HUDEP-2 (cell line): ENCODE measurements around the gene PKP2.
"Not testable (repeated sequence)": the region's sequence is repeated elsewhere in the genome, so short reads cannot be mapped to it uniquely, and the experiment has no call there.

ENCODE experiments used
- DNase-seq, 76 experiments: peaks; one replicate each; lab custom pipeline; 2025; ENCODE audit not compliant: unreplicated experiment in 76 of 76; lab: John Stamatoyannopoulos, UW

PKP2 gene

DNA sequence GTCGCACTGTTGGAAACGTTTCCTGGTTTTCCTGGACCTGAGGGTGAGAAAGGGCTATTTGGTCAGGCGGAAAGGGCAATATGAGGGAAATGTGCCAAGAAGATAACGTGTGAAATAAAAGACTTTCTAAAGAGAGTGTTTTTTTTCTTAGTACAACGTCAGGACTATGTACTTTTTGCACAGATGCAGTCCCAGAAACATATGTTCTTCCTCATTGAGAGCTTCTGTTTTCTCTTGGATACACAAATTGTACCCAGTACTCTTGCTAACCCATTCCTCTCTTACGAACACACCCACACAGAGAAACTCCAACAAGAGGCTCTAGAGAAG lies 669 bp upstream of the PKP2 start:
- no peak for DNase-seq

DNA sequence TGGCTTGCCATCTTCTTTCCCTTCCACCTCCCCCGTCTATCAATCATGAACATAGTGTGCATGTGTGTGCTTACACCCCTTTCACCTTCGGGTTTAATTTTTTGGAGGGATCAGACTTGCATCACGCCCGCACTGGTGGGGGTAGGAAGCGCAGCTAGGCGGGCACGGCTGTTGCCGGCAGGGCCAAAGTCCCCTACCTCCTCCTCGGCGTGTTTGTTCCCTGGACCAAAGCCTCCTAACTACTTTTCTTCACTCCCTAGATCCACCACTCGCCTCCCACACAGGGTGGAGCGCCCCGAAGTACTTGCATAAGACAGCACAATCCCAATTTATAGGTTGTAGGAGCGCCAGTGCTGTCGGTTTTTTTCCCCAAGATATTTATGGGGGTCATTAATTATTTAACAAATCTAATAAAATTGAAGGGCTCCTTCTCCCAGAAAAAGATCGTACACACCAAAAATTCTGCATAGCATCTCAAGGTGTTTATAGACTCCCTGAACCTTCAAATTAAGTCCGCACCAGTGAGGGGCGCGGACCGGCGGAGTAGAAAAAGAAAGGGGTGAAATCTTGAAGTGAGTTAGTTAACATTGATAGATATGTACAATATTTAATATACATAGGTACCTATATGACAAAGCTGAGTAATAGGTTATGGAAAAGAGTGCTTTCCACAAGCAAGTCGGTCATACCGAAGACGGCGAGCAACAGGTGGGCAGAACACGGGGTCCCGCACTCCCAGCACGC lies 717 bp downstream of the PKP2 start:
- DNase-seq = no peak

DNA sequence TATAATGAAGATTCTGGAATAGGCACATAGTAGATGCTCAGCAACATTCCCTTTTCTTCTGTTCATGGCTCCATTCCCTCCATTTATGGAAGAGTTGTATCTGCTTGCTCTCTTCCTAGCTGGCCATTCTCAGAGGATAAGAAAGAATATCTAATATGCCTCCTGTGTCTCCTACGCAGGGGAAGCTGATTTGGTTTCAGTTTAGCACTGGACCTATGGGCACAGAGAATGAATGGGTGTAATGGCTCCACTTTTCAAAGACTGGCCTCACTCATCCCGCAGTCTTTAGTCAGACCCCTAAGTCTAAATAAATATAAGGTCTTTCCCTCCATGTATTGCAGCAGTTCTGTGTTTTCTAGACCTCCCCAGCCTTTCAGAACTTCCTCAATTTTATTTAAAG lies 2.0 kb downstream of the PKP2 start:
- DNase-seq = no peak

DNA sequence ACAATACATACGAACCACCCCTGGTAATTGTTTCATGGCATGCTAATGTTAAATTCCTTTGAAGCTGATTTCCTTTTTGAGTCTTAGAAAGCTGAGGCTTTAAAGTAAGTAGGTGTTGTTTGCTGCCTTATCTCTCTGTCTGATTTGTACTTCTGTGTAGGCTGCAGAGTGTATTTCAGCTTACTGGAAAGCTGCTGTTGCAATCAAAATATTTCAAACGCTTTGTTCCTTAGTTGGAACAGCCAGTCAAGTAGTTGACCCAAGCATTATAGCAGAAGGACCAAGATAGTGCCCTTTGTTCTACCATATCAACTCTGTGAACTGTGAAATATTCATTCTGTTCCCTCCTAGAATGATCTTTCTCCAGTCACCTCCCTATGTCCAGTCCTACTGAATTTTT lies 3.1 kb downstream of the PKP2 start:
- no peak for DNase-seq

DNA sequence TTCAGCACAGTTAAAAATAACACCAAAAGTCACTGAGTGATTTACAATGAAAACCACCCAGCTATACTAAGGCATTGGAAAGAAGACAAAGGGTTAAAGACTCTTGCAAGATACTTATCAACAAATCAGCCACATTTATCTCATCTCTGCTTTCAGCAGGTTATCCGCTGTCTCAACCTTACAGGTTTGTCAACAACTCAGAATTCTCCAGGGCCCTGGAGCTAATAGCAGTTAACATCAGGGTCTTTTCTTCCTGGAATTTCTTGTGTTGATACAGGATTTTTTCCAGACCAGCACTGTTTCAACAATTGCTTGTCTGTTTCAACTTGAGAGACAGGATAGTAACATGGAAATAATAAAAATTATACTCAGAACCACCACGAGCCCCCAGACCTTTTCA lies 3.5 kb downstream of the PKP2 start:
- no peak for DNase-seq

DNA sequence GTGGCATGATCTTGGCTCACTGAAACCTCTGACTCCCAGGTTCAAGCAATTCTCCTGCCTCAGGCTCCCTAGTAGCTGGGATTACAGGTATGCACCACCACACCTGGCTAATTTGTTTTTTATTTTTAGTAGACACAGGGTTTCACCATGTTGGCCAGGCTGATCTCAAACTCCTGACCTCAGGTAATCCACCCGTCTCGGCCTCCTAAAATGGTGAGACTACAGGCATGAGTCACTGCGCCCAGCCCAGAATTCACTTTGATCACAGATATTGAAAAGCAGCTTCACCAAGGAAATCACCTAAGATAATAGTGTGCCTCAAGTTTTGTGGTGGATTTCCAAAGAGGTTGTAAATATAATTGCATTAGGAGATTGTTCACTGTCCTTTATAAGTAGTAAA lies 4.2 kb downstream of the PKP2 start:
- DNase-seq = not testable (repeated sequence)

DNA sequence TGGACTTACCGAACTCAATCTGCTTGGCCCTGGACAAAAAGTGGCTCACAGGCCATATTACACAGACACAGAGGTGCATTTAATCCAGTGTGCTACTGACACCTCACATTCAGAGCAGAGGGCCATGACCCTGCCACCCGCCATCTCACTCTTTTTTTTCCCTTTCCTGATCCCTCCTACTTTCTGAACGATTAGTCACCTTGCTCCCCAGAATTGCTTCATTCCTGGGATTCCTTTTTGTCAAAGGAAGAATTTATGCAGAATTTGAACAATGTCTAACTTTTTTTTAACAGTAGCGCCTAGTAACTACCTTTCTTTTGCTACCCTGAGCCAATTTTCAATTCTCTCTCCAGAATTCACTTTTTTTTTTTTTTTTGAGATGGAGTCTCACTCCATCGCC lies 4.6 kb downstream of the PKP2 start:
- DNase-seq = no peak

DNA sequence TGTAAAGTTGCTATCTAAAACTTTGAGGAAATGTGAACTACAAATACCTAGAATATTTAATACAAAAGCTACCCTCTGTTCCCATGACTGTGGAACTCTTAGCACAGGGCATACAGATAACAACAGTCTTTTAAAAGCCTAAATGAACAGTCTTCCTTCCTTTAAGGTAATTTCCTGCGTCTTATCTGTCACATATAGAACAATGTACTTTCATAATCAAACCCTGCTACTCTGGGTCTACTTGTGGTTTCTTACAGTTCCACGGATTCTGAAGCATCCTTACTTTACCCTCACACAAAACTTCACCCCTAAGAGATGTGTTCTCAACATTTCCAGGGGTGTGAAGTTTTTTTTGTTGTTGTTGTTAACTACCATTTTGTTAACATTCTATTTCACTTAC lies 5.1 kb downstream of the PKP2 start:
- DNase-seq = no peak

DNA sequence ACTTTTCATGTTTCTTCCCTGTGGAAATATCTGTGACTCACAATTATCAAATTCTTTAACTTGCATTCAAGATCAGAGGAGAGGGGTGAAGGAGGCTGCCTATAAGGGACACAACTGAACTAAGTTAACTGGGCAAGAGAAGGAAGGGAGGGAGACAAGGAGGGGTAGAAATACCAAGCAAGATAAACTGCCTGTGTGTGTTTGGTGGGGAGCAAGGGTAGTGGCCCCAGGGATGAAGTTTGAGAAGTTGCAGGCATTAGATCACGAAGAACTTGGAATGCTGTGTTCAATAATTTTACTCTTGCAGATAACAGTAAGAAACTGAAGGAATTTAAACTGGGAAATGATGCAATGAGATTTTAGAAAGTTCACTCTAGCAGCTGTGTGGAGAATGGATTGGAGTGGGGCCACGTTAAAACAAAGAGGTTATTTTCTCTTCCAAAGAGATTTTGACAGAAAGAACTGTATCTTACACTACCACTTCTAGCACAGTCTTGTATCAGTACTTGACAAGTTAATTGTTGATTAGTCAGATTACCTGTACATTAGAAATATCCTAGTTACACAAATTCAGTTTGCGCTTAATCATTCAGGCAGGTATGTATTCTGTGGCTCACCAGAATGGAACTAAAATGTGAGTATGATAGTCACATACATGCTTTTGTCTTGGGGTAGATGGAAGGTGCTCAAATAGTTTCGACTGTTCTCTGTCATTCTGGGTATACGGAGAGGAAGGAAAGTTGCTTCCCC lies 7.4 kb downstream of the PKP2 start:
- DNase-seq = no peak

DNA sequence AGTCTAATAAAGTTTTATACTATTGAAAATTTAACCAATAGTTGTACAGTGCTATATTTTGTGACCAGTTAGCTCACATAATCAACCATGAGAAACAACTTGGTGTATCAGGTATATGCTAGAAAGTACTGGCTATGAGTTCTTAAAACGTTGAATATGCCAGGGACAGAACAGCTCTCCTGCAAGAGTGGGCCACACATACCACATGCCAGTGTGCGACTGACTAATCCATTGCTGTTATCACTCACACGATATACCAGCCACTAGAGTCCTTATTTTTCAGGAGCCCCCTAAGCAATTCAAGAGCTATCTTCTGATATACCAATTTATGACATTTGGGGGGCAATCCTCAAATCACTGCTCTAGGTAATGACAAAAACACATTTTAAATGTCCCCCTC lies 9.5 kb downstream of the PKP2 start:
- no peak for DNase-seq

DNA sequence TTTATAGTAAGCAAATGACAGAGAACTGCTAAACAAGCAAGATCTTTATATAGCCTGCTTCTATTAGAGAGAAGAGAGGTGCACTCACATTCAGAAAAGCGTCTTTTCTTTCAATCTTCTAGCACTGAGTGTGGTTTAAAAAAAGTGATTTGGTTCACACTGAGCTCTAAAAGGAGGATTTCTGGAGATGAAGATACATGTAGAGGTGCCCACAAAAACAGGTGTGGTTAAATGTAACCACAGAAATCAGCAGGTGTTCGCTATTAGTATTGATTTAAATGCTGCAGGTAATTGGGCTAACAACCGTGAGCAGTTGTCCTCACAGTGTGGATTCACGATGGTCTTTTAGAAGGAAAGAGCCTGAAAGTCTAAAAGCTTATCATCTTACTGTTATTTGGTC lies 10.7 kb downstream of the PKP2 start:
- DNase-seq = no peak

DNA sequence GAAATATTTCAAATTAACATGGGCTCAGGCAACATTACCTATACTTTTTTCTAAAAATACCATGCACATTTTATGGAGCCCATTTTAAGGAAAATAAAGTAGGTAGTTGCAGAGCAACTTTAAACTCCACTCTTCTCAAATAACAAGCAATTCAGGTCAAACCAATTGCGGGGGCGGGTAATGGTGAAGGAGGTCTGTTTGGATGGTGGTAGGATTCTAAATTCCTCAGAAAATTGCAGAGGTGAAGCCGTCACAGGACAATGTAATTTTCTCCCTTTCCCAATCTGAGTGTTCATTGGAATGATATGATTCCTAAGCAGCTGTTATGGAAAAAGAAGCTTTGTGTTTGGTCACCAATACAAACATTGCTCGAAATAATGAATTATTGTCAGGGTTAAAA lies 11.6 kb downstream of the PKP2 start:
- no peak for DNase-seq

DNA sequence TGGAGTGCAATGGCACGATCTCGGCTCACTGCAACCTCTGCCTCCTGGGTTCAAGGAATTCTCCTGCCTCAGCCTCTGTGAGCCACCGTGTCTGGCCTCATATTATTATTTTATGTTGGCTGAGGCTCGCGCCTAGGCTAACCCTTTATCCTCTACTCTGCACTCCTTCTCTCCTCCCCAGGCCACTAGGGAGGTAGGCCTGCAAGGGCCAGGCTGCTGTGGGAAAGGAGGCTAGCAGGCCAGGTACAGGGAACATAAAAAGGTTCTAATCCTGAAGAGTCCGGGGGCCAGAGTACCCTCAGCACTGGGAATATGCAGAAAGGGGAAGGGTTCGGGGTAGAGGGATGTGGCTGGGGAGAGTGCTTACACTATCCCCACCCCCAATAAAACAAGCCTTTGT lies 14.9 kb downstream of the PKP2 start:
- no peak for DNase-seq

DNA sequence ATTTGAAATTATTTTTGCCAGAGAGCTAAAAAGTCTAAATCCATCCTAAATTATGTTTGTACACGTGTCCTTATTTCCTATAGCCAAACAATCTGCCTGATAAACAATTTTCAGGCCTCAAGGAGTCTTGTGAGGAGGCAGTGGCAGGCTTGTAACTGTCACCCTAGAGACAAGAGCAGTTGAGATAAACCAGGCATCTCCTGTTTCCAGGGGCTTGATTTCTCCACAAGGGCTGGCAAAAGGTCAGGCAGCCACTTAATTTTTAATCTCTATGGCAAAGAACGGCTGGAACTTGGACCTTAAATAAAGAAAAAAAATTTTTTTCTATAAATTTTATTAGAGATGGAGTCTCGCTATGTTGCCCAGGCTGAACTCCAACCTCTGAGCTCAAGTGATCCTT lies 15.5 kb downstream of the PKP2 start:
- no peak for DNase-seq

DNA sequence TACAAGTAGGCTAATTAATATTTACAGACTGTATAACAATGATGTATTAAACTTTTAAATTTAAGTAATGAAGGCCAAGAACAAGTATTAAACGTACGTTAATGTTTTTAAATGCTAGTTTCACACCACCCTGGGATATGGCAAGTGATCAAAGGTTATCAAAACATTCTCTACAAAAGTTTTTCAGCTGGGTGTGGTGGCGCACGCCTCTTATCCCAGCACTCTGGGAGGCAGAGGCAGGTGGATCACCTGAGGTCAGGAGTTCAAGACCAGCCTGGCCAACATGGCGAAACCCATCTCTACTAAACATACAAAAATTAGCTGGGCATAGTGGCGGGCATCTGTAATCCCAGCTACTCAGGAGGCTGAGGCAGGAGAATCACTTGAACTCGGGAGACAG lies 17.5 kb downstream of the PKP2 start:
- DNase-seq = not testable (repeated sequence)

DNA sequence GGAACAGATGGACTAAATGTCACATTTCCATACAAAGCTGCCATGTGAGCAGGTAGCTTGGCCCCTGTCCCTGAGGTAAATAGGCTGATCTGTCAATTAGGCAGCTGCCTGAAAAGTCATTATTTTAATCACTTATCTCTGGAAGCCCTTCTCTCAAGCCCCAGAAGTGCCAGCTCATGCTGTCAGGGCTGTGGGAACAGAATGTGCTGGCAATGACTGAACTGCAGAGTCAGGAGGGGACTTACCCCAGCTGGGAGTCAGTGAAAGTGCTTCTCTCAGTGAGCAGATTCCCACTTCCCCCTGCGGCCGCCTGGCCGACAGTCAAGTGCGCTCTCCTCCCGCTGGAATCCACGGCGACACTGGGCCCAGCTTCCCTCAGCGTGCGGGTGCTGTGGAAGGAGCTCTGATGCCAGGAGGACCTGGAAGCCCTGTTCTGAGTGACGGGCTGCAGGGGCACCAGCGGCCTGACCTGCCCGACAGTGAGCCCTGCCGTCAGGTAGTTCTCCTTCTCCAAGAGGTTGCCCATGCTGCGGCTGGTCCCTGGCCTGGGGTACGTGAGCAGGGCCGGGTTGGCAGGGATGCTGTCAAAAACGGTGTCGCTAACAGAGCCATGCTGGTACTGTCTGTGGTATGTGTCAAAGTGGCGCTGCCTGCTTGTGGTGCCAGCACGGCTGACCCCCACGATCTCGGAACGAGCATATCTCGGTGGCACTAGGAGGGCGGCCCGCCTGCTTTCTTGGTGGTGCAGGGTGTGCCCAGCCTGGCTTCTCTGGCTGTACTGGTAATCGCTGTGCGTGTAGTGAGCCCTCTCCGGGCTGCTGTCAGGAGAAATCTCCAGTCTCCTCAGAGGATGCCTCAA lies 18.7 kb downstream of the PKP2 start:
- no peak for DNase-seq

DNA sequence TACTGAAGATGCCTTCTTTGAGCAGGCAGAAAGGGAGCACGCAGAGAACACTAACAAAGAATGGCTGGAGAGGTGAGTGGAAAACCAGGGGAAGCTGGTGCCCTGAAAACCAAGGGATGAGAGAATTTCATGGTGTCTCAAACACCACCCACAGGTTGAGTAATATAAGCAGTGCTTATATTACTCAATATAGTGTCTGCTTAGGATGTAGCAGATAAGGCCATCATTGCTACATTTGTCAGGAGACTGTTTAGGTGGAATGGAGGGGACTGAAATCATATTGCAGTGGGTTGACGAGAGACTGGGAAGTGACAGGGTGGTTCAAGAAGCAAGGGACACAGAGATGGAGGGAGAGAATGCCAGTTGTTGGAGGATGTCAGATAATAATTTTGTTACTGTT lies 20.6 kb downstream of the PKP2 start:
- no peak for DNase-seq

DNA sequence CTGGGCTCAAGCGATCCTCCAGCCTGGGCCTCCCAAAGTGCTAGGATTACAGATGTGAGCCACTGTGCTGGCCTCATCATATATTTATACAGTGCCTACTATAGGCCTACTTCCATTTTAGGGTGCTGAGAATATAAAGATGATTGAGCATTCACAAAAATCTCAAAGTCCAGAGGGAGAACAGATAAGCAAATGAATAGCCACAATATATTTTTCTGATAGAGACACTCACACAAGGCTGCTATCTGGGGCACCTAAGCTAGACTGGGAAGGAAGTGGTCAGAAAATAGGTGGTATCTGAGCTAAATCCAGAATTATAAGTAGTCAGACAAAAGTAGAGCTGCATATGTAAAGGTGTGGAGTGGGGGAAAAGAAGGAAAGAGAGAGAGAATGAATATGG lies 21.6 kb downstream of the PKP2 start:
- DNase-seq = no peak

DNA sequence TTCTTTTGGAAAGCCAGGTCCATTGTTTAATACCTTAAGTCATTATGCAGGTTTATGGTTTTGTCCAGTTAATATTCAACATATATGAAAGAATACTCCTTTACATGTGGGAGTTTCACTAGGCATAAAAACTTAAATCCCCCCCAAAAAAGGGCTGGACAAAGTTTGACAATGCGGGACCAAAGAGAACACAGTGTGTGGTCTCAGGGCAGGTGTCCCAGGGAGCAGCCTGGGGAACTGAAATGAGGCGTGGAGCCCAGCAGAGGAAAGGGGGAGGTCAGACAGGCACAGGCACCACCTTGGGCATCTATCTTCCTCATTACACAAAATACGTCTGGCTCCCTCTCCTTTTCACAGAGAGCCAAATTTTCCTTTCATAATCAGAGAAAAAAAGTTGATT lies 22.5 kb downstream of the PKP2 start:
- no peak for DNase-seq

DNA sequence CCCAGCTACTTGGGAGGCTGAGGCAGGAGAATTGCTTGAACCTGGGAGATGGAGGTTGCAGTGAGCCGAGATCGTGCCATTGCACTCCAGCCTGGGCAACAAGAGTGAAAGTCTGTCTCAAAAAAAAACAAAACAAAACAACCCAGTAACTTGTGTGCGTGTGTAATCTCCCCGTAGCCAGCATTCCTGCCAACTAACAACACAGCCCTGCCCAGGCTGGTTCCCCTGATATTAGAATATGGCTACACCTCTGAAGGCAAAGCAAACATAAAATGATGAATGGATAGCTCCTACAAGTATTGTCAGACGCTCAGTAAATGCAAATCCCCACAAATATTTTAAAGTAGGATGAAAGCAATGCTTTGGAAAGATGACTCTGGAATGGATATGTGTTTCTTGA lies 24.2 kb downstream of the PKP2 start:
- not testable (repeated sequence) for DNase-seq

DNA sequence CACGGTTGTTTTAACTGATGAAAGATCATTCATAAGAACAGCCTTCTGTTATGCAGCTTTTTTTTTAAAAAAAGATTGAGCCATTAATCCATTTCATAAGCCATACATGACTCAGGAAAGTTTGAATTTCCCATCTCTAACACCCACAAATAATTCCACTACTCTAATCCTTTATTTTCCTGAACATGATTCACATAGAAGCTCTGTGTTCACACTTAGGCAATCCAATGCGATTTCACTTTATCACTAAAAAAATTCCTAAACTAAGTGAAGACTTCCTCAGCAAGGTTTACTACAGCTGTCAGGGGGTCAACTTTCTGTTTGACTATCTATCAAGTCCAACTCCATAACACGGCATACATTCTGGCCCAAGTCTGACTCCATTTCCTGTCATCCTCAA lies 25.9 kb downstream of the PKP2 start:
- no peak for DNase-seq

DNA sequence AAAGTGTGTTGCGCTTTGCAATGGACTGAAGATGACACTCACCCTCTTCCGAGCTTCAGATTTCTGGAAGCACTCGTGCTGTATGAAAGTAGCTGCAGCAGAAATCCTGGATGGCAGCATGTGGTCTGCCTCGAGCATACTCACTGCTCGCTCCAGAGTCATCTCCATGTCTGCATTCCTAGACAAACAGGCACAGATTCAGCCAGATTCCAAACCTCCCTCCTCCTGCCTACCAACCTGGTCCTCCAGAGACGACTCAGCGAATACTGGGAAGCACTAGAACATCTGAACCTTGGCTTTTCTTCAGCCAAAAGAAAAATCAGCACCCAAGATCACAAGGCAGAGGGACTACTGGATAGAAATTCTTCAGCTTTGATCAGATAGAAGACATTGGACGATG lies 27.7 kb downstream of the PKP2 start:
- no peak for DNase-seq
